Measurements from ENCODE around the gene FRMD4A. TPM values are rescaled to one million over a fixed set of nuclear protein-coding genes. Genes with fewer than 3 reads are reported as not detected.

Gene FRMD4A
- total RNA-seq, 1 donor from 2014 or later = 20.2 TPM

DNA sequence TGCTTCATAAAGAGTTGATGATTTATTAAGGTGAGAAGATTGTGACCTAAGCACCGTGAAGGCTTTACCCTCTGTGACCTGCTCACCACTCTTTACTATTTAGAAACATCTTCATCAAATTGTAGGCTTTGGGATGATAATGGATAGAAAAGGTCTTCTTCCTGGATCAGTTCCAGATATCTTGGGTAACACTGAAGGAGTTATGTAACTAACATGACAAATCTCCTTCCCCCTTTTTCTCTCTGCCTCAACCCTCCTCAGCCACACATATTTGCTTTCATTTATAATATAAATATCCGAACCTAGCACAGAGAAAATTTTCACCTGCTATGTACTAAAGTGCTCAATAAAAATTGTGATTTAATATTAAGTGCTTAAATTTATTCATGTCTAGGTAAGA, 151.5 kb downstream of the FRMD4A start:
- Histone ChIP-seq H3K27ac (no peak overlapping the region), H3K4me1 (no peaks in the 10 kb centered on the region), H3K4me3 (no peak overlapping the region), H3K4me2 (no peak overlapping the region), H3K9me3 (ENCODE audit: low read depth) (no peaks in the 10 kb centered on the region), H2AFZ (replicated peaks) (no peak overlapping the region), H3K79me2 (ENCODE audit: low read depth) (no peaks in the 10 kb centered on the region), H3K27me3 (peaks cover 8% of the 10 kb centered on the region), H4K20me1 (ENCODE audit: low read depth) (no peaks in the 10 kb centered on the region), H3K36me3 (no peaks in the 10 kb centered on the region), H3F3A (ENCODE audit: low read depth) (peaks cover 3% of the 10 kb centered on the region), H3K9ac (no peak overlapping the region)
- H3K4me3 Mint-ChIP-seq = no peak overlapping the region
- peaks cover 4% of the 10 kb centered on the region for H3K27me3 Mint-ChIP-seq (ENCODE audit: insufficient read depth, low read depth)
- no peaks in the 10 kb centered on the region for H3K9me3 Mint-ChIP-seq
- no peak overlapping the region for H3K27ac Mint-ChIP-seq
- H3K36me3 Mint-ChIP-seq = no peaks in the 10 kb centered on the region
- TF ChIP-seq EZH2phosphoT487 (IDR thresholded peaks at IDR 0.05) = no peak
- TF ChIP-seq, protein P1, sequence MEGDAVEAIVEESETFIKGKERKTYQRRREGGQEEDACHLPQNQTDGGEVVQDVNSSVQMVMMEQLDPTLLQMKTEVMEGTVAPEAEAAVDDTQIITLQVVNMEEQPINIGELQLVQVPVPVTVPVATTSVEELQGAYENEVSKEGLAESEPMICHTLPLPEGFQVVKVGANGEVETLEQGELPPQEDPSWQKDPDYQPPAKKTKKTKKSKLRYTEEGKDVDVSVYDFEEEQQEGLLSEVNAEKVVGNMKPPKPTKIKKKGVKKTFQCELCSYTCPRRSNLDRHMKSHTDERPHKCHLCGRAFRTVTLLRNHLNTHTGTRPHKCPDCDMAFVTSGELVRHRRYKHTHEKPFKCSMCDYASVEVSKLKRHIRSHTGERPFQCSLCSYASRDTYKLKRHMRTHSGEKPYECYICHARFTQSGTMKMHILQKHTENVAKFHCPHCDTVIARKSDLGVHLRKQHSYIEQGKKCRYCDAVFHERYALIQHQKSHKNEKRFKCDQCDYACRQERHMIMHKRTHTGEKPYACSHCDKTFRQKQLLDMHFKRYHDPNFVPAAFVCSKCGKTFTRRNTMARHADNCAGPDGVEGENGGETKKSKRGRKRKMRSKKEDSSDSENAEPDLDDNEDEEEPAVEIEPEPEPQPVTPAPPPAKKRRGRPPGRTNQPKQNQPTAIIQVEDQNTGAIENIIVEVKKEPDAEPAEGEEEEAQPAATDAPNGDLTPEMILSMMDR (IDR thresholded peaks at IDR 0.05) = no peak
- no peak for TF ChIP-seq EZH2 (IDR thresholded peaks at IDR 0.05)
- peaks cover 5% of the 10 kb centered on the region for H3K4me1 Mint-ChIP-seq
- DNase-seq (ENCODE audit: low spot score) = no peak

DNA sequence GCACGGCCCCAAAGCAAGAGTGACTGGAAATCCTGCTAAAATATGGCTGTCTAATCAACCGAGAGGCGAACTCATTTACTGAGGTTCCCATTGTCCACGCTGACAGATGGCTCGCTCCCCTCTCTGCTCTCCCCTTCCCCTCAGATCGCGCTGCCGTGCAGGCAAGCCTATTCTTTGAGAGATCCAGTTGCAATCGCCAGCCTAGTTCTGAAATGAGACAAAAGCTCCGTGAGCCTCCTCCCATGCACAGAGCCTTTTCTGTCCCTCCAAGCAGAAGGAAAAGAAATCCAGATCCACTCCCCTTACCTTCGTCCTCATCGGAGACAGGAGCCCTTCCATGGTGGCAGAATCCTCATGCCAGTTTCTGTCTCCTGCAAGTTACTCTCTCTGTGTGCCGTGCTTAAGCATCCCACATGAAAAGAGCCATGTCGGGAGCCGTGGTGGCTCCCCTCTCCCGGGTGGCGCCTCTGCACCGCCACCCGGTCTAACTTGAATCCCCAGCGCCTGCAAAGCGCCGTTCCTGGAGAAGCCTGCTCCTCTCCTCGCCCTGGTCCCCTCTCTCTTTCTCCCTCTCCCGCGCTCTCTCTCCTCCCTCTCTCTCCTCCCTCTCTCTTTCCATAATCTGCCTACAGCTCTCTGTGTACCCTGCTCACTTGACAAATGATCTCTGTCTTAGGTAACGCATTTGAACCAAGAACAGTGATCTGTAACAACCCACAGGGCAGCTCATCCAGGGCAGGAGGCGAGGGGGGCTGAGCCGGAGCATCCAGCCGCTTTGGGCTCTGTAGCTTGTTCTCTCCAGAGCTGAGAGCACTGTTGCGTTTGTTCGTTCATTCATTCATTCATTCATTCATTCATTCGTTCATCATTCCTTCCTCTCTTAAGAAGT, 156.8 kb downstream of the FRMD4A start:
- no peaks in the 10 kb centered on the region for H3K36me3 Mint-ChIP-seq

DNA sequence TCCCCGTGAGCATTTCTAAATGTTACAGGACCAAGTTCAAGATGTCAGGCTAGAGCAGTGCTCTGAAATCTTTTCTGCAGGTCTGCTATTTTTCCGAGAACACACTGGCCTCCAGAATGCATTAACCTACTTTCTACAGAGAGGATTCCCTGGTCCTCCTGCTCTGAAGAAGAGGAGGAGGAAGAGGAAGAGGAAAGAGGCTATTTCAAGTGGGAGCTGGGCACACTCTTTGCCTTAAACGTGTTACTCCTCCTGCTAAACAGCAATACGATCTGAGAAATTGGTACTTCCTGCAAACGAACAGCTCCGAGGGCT, 157.4 kb downstream of the FRMD4A start:
- peaks cover 24% of the 10 kb centered on the region for H3K27me3 ChIP-seq
- peaks cover 5% of the 10 kb centered on the region for H3K27me3 Mint-ChIP-seq (ENCODE audit: insufficient read depth, low read depth)
- no peaks in the 10 kb centered on the region for H3K9me3 ChIP-seq (ENCODE audit: low read depth)
- H3K4me1 Mint-ChIP-seq = peaks cover 38% of the 10 kb centered on the region
- no peaks in the 10 kb centered on the region for H3K79me2 ChIP-seq (ENCODE audit: low read depth)
- H3F3A ChIP-seq (ENCODE audit: low read depth) = peaks cover 13% of the 10 kb centered on the region
- no peaks in the 10 kb centered on the region for H4K20me1 ChIP-seq (ENCODE audit: low read depth)
- H3K4me2 ChIP-seq = peak overlapping the region; percentile 98
- no peak overlapping the region for H3K27ac ChIP-seq
- H3K4me1 ChIP-seq = peaks cover 10% of the 10 kb centered on the region
- peak overlapping the region; percentile 60 for H3K4me3 ChIP-seq
- H3K9ac ChIP-seq = no peak overlapping the region
- no peaks in the 10 kb centered on the region for H3K36me3 ChIP-seq
- no peaks in the 10 kb centered on the region for H3K9me3 Mint-ChIP-seq
- peak overlapping the region; percentile 100 for H2AFZ ChIP-seq (replicated peaks)
- H3K4me3 Mint-ChIP-seq = peak overlapping the region; percentile 95
- H3K27ac Mint-ChIP-seq = peak overlapping the region; percentile 99
- TF ChIP-seq, protein P1 (IDR thresholded peaks at IDR 0.05) = no peak
- TF ChIP-seq EZH2phosphoT487 (IDR thresholded peaks at IDR 0.05) = no peak
- TF ChIP-seq EZH2 (IDR thresholded peaks at IDR 0.05) = no peak
- H3K36me3 Mint-ChIP-seq = no peaks in the 10 kb centered on the region
- DNase-seq (ENCODE audit: low spot score) = no peak

More for the DNA sequence above, 156.8 kb downstream of the FRMD4A start:
- no peak overlapping the region for H3K27ac ChIP-seq
- H3K4me1 ChIP-seq = peaks cover 10% of the 10 kb centered on the region
- peaks cover 13% of the 10 kb centered on the region for H3F3A ChIP-seq (ENCODE audit: low read depth)
- H3K9ac ChIP-seq = no peak overlapping the region
- H3K36me3 ChIP-seq = no peaks in the 10 kb centered on the region
- H3K9me3 ChIP-seq (ENCODE audit: low read depth) = no peaks in the 10 kb centered on the region
- peaks cover 5% of the 10 kb centered on the region for H3K27me3 Mint-ChIP-seq (ENCODE audit: insufficient read depth, low read depth)
- TF ChIP-seq EZH2phosphoT487 (IDR thresholded peaks at IDR 0.05) = no peak
- peak overlapping the region; percentile 60 for H3K4me3 ChIP-seq
- H3K4me3 Mint-ChIP-seq = peak overlapping the region; percentile 95
- peaks cover 35% of the 10 kb centered on the region for H3K4me1 Mint-ChIP-seq
- peak overlapping the region; percentile 98 for H3K4me2 ChIP-seq
- no peaks in the 10 kb centered on the region for H4K20me1 ChIP-seq (ENCODE audit: low read depth)
- H3K27ac Mint-ChIP-seq = peak overlapping the region; percentile 99
- H3K27me3 ChIP-seq = peaks cover 24% of the 10 kb centered on the region
- peak overlapping the region; percentile 100 for H2AFZ ChIP-seq (replicated peaks)
- H3K9me3 Mint-ChIP-seq = no peaks in the 10 kb centered on the region
- peak; percentile 78 for DNase-seq (ENCODE audit: low spot score)
- H3K79me2 ChIP-seq (ENCODE audit: low read depth) = no peaks in the 10 kb centered on the region

Measured in neural progenitor cell (in vitro differentiated cells).